ENCODE measurements around the gene VPS35.

Gene VPS35

GRCh38 chr16:46688654-46689364 is at the start of gene VPS35:
Gene VPS35 (minus strand): TSS chr16:46689178. CDS start chr16:46689133, 45 bp downstream.
- peak; percentile 99 for DNase-seq

GRCh38 chr16:46737621-46738214 is 48.7 kb upstream of the VPS35 start:
- no peak for DNase-seq

GRCh38 chr16:46736695-46737094 is 47.7 kb upstream of the VPS35 start:
- DNase-seq = no peak

GRCh38 chr16:46733319-46733830 is 44.4 kb upstream of the VPS35 start:
- DNase-seq = no peak

GRCh38 chr16:46732561-46732960 is 43.6 kb upstream of the VPS35 start:
- no peak for DNase-seq

GRCh38 chr16:46731691-46732555 is 42.9 kb upstream of the VPS35 start:
- no peak for DNase-seq

GRCh38 chr16:46730801-46731690 is 42.1 kb upstream of the VPS35 start:
- no peak for DNase-seq

- DNase-seq = no peak
Observed at GRCh38 chr16:46730126-46730525, 41.1 kb upstream of the VPS35 start.

GRCh38 chr16:46729326-46729995 is 40.5 kb upstream of the VPS35 start:
- no peak for DNase-seq

GRCh38 chr16:46728806-46729205 is 39.8 kb upstream of the VPS35 start:
- no peak for DNase-seq

GRCh38 chr16:46727630-46728029 is 38.7 kb upstream of the VPS35 start:
- DNase-seq = no peak

GRCh38 chr16:46727184-46727583 is 38.2 kb upstream of the VPS35 start:
- DNase-seq = no peak

GRCh38 chr16:46721885-46722284 is 32.9 kb upstream of the VPS35 start:
- no peak for DNase-seq

GRCh38 chr16:46720619-46721018 is 31.6 kb upstream of the VPS35 start:
- DNase-seq = no peak

- no peak for DNase-seq
Observed at GRCh38 chr16:46719528-46719927, 30.6 kb upstream of the VPS35 start.

GRCh38 chr16:46718214-46718613 is 29.2 kb upstream of the VPS35 start:
- no peak for DNase-seq

- no peak for DNase-seq
Observed at GRCh38 chr16:46717692-46718091, 28.7 kb upstream of the VPS35 start.

GRCh38 chr16:46715769-46716305 is 26.9 kb upstream of the VPS35 start:
- no peak for DNase-seq

- DNase-seq = no peak
Observed at GRCh38 chr16:46714797-46715591, 26.0 kb upstream of the VPS35 start.

- no peak for DNase-seq
Observed at GRCh38 chr16:46713634-46714033, 24.7 kb upstream of the VPS35 start.

- DNase-seq = no peak
Observed at GRCh38 chr16:46712911-46713310, 23.9 kb upstream of the VPS35 start.

All from activated CD4-positive, alpha-beta T cell treated with anti-CD3 and anti-CD28 coated beads, Interleukin-2, Interleukin-6, amounts not matched to agents 100 ng/mL and 50 ng/mL, durations not matched to agents 16 hours and 8 hours (primary cell).